HG03432 (cell line): Measurements from ENCODE around the gene C5orf24.
A peak's percentile ranks its signal among the peaks of the same experiment; 100 is the strongest.

ENCODE experiments used
- ATAC-seq: cut with Tn5 transposase; IDR thresholded peaks from one replicate; pipeline ENCODE4 v1.9.1; 2021; ENCODE audit warnings: mild to moderate bottlenecking, moderate library complexity; ENCODE audit not compliant: unreplicated experiment

The C5orf24 gene

DNA sequence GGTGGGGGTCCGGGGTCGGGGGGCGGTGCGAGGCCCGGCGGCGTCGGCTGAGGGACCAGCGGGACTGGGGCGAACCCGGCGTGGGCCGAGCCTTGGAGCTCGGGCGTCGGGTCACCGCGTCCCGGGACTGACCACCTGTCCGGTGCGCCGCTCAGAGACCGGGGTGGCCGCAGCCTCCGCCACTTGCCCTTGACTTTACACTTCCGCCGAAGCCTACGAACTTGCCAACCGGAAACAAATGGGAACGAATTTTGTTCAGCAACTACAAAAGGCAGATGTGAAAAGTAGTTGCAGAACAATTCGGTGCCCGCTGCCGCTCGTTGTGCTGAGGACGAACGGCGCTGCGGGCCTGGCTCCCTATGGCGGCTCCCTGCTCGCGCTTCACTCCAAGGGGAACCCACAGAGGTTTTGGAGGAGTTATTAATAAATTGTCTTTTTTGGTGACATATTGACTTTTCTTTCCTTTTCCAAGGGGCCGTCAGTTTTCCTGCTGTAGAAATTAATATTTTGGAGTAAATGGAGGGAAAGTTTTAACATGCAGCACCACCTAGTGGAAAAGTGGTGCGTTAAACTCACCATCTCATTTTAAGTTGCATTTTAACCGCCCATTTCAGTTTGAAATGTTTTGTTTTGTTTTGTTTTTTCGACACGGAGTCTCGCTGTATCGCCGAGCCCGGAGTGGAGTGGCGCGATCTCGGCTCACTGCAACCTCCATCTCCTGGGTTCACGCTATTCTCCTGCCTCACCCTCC lies 59.7 kb downstream of the C5orf24 start:
- peak; percentile 35 for ATAC-seq

DNA sequence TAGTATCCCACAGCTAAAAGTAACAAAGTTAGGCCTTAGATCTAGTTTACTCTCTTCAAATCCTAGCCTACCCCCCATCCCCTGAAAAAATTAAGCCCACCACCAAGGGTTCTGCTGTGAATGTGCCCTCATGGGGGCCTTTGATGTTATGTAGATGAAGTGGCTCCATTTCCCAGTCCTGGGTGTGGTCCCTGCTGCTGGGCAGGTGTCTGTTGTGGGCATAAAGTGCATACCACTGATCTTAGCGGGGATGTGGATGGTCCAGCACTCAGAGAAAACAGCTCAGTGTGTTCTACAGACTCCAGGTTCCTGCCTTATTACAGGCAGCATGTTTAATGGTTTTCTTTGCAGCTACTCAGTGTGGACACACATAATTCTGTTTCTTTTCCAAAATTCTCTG lies 61.0 kb downstream of the C5orf24 start:
- no peak for ATAC-seq
